Pons (tissue), 1 donor: Measurements from ENCODE around the gene C4BPB.

Experiments
- DNase-seq: peaks from one replicate; pipeline ENCODE4 v3.0.0-alpha.2; 2016; ENCODE audit warnings: low spot score

The C4BPB gene

DNA sequence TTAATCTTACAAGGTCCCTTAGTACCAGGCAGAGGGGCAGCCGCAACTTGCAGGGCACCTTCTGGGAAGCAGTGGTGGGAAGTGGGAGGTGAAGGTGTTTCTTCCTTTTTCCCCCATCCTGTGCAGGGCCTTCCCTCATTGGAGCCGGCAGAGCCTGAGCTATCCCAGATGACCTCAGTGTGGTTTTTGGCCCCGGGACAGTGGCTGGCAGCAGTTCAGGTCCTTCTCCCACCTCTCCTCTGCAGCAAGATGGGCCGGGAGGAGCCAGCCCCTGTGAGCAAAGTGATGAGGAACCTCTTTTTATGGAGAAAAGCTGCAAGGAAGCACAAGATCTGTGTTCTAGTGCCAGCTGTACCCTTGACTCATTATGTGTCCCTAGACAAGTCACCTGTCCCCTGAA, 28.8 kb upstream of the C4BPB start:
- DNase-seq = no peak

DNA sequence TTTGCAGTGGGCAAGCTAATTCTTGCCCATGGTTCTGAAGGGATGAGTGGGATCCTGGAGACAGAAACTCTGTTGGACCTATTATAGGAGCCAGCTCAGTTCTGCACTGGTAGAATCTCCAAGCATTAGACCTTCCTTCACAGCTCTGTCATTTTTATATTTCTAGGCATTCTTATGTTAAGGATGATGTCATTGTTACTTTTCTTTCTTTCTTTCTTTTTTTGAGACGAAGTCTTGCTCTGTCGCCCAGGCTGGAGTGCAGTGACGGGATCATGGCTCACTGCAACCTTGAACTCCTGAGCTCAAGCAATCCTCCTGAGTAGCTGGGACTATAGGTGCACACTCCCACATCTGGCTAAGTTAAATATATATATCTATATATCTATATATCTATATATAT, 28.1 kb upstream of the C4BPB start:
- no peak for DNase-seq

DNA sequence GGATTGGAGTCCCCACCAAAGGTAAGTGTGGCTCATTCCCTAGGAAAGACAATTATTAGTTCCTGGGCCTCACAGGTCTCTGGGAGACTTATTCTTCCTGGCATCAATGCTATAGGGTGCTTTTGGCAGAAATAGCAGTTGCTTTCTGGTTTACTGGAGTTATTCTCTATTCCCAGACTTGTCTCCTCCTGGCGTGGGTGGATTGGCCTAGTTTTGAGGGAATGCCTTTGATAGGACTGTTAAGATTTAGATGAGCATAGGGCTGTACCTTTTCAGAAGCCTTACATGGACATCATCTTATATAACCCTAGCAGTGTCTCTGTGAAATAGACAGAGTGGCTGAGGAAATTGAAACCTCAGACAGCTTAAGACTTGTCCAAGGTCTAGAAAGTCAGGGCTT, 26.6 kb upstream of the C4BPB start:
- DNase-seq = no peak

DNA sequence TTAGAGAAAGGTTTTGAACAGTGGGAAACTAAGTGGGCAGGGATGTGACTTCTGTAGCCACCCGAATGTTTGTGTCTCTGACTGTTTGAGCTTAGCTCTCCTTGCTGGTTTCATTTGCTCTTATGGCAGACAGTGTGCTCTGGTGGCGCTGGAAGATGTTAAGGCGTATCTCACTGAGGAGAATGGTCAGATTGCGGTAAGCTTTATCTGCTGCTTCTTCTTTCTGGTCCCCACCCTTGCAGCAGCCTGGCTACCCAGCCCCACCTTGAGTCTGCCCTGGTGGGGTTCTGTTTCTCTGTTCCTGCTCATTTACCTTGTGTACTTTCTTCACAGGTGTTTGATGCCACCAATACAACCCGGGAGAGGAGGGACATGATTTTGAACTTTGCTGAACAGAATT, 25.6 kb upstream of the C4BPB start:
- no peak for DNase-seq

DNA sequence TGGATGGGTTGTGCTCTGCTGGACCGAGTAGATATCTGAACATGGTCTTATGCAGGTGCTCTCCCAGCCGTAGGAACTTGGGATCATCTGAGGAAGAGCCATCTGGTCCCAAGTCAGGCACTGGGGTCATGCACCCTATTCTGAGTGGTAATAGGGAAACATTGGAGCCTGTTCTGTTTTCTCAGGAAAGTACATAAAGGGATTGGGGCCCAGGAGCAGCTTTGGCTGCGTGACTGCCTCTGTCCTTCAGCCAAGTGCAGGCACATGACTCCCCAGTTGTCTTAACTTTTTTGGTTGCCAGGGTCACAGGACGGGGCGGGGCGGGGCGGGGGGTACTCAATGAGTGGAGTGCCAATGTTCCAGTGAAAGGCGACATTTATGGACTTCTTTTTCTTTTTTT, 24.1 kb upstream of the C4BPB start:
- DNase-seq = peak; percentile 23

DNA sequence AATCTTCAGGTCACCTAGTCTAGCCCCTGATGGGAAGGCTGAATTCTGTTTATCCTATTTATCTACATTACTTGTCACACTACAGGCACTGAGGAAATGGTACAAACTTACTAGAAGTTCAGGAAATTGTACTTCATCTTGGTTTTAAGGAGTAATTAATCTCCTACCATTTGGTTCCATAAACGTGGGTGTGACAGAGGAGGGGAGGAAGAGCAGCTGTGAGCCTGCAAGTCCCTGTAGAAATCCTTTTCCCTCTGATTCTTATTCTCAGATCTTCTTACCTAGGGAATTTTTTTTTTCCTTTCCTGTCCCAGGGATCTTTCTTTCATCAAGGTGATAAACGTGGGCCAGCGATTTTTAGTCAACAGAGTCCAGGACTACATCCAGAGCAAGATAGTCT, 21.5 kb upstream of the C4BPB start:
- DNase-seq = no peak

DNA sequence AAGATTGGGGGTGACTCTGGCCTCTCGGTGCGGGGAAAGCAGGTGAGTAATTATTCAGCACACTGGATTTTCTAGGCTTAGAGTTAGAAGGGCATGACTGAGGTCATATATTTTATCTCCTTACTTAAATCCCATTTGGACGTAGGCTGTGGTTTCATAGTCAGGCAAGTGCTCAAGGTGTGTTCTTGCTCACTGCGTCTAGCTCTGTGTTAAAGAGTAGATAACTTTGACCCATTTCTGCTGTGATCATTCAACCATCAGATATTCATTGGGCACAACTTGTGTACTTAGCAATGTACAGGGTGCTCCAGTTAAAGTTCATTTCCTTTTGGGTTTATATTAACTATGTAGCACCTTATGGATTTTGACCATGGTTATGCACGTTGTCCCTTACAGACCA, 21.0 kb upstream of the C4BPB start:
- DNase-seq = no peak

DNA sequence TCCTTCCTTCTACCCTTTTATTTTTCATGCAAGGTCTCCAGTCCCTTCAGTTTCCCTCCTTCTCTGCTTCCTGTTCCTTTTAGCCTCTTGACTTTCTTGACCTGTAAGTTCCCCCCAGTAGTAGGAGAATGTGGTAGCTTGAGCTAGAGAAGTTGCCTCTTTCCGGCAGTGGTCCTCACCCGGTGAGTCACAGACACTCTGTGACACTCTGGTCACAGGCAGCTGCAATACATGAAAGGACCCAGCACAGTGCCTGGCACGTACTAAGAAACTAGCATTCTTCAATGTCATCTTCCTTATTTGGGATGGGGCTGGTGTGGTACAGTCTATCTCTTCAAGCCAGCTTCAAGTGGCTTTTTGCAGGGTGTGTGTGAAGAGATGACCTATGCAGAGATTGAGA, 19.6 kb upstream of the C4BPB start:
- DNase-seq = no peak

DNA sequence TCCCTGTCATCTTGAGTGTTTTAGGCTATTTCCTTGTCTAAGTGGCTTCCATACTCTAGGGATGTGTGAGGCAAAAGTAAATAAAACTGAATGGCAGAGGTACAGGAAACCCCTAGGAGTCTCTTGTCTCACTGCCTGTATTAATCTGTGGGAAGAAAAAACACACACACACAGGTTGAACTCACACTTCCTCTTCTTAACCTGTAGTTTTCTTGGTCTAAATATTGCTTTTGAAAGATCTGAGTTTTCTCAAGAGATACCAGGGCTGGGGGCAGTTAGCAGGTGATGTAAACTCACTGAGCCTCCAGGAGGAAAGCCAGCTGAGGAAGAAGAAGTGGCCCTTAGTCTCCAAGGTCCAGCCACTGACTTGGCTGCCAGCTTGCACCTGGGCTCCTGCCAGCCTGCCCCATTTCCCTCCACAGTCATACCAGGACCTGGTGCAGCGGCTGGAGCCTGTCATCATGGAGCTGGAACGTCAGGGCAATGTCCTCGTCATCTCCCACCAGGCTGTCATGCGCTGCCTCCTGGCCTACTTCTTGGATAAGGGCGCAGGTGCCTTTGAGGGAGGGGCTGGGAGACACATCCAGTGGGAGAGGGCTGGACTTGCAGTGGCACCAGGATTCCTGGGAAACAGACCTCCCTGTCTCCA, 18.7 kb upstream of the C4BPB start:
- no peak for DNase-seq

DNA sequence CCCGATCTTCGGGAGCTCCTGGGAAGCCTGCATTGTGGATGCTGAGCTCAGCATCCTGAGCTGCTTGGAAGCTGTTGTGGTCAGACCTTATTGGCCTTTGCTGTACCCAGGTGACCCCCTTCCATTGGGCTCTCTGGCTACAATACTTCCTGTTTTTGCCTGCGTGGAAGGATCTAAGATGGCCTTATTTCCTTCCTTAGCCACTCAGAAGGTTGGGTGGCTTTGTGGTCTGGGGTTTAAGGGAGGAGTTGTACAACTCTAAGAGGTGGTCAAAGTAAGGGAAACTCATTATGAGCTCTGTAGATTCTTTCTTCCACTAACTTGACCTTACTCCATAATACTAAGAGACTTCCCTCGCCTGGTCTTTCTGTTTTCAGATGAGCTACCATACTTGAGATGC, 17.8 kb upstream of the C4BPB start:
- DNase-seq = no peak

DNA sequence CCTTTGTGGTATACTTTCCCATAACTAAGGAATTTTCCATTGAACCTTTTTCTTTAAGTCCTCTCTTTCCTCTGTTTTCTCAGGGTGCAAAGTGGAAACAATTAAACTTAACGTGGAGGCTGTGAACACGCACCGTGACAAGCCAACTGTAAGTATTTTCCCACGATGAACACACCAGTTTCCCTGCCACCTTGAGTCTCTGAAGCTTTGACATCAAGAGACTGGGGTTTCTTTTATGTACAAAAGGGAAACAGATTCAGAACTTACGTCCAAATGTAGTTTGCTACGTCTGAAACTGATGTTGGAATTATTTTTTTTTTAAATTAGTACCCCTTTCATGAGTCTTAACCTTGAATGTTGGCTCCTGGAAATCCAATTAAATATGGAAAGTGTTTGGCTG, 17.2 kb upstream of the C4BPB start:
- DNase-seq = no peak

DNA sequence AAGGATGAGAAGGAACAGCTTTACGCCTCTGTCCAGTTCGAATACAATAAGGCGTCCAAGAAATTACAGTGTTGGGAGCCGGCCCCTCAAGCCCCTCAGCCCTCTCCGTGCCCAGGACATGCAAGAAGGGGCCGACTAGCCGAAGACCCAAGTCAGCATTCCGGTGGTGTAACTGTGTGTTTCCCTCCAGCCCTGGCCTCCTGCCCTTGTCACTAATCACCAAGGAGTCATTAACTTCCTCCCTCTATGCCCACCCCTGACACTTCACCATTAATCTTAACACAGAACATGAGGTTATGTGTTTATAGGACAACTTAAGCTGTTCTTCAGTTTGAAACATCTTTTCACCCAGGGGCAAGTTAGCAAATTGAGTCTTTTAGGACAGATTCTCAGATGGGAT, 16.4 kb upstream of the C4BPB start:
- no peak for DNase-seq

DNA sequence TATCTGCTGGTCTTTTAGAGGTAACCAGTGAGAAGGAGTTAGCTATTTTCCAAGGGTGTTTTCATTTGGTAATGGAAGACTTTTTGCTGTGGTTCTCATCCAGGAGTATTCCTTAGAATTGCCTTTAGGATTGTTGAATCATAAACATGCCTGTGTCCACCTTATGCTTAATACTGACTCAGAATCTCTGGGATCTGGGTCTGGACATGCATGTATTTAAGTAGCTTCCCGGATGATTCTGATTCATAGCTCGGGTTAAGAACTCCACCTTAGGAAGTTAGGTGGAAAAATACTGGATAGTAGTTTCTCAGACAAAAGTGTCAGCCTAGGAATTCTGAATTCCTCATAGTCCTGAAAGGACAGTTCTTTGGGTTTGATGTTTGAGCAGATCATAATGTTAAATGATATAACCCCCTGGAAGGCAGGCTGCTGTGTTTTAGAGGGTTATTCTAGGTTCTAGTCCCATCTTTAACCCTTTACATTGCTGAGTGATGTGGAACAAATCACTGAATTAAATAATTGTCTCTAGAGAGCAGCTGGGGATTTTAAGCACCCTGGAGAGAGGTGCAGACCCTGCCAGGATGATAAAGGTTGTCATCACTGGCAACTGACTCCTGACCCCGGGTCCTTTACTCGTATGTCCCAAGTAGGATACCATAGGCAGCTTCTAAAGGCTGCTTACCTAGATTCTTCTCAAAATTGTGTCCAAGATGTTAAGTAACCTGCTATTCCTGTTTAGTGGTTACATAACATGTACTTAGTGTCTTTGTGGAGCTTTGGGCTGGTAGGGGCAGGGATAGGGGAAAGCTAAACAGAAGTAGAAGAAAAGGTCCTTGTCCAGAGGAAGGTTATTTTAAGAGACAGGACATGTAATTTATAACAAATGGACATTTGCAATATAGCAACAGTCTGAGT, 14.5 kb upstream of the C4BPB start:
- no peak for DNase-seq

DNA sequence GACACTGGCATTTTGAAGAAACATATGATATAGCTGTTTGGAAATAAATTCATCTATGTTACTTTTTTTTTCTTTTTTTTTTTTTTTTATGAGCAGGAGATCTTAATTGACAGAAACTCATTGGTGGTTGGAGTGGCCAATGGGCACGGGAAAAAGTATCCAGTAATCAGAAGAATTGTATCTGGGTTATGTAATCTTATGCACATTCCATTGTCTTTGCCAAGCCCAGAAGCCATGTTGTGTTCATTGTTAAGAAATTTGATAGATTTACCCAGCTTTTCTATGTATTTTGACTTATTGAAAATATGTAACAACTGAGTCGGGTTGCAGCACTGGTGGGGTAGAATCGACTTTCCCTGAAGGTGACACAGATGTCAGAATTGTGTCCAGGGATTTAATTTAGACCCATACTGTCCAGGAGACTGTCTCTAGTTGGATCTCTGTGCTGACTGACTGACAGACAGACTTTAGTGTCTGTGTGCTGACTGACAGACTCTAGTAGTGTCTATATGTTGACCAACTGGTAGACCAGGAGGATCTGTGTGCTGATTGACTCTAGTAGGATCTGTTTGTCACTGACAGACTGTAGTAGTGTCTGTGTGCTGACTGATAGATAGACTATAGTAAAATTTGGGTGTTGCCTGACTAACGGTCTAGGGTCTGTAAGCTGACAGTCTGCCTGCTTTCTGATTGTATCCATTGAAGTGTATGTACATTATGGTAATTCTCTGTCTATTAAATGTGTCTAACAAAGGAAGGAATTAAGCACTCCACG, 12.3 kb upstream of the C4BPB start:
- DNase-seq = no peak

DNA sequence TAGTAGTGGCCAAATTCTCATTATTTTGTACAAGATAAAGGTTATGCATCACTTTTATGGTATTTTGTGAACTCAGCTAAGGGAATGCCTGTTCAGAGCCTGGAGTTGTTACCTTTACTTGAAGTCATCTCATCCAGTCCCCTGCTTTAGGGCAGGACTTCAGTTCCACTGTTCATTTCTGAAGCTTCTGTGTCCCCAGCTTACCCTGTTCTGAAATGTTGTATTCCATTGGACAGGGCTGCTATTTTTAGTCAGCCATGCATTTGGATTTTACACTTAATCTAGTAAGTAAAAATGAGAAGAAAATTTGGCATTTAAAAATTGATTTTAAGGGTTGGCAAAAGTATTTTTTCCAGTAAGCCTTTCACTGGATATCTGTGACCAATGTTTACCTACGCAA, 11.6 kb upstream of the C4BPB start:
- DNase-seq = no peak

DNA sequence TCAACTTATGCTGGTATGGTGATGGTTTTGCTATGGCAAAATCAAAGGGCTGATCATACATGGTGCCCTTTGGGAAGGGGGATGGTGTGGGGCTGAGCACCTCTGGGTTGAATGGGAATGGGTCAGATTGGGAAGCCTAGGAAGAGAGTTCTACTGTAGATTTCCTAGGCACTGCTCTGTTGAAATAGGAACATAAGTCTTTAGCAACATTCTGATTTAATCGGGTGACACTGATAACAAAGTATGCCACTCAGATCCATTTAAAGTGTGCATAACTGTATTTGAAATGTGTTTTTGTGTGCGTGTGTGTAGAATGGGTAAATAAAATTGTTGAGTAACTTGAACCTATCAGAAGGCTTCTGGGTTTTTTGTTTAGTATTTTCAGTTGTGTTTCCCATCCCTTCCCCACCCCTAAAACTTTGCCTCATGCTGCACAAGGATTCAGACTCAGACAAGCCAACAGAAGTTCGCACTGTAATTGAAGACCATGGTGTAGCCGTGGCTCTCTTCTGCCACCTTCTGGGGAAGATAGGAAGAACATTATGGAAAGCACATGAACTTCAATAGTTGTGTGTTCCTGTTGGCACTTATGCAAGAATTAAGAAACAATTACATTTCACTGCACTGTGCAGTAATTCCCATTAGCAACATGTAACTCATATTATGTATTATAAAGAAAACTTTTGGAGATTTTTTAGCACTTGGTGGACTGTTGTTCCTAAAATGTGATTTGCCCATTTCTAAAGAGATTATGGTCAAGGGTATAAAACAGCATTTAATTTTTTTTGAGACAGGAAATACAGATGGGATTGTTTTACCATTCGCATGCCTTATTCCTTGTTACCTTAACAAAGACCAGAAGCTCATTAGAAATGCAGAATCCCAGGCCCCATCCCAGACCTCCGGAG, 10.9 kb upstream of the C4BPB start:
- DNase-seq = peak; percentile 88

DNA sequence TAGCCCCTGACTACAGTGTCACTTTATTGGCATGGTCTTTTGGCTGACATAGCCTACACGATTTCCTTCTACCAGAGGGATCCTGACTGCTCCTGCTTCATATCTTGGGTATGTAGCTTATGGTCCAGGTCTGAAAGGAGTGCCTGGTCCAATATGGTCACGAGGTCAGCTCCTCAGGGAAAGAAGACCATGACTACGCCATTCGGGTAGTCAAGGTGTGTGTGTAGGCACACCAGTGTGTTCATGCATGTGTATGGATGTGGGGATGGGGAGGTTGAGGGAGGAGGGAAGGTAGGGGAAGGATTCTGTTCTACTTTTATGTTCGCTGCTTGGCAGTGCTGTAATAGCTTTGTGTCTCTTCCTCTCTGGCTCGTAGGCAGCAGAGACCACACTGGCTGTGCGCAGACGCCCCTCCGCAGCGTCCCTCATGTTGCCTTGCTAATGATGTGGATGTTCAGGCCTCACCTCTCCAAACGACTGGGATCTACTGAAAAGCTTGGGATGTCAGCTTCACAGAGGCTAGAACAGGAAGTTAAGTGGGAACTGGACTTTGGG, 10.0 kb upstream of the C4BPB start:
- no peak for DNase-seq

DNA sequence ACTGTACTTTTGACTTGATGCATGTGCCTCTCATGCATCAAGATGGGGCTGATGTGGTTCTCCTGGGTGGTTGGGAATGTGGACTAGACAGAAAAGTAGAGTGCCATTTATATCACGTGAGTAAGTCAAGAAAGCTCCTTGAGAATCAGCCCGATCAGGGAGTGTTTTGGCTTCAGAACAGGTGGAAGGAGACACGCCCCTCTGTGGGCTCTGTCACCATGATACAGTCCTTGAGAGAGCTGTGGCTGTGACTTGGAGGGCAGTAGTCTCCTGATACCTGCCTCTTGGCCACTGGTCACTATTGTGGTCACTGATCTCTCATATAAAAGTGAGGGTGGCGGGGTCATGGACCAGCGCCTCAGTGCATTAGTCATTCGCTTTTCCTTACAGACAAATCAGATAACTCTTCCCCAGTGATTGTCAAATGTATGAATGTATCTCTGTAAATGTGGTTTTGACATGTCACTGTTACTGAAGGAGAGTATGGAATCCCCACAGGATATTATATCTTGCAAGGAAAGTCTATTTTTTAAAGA, 8.9 kb upstream of the C4BPB start:
- no peak for DNase-seq

DNA sequence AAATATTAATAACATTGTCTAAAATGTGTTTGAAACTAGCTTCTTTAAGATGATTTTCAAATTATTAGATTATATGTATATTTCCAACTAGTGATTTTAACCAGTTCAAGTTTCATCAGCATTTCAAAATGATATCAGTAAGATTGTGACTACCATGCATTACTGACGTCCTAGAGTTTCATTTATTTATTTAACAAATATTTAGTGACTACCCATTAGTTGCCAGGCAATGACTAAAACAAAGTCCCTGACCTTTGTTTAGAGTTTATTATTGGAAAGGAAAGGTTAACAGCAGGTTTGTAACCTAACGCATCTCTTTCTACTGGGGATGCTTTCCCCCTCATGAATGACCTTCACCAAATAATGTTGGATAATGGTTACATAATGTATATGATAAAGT, 7.6 kb upstream of the C4BPB start:
- no peak for DNase-seq

DNA sequence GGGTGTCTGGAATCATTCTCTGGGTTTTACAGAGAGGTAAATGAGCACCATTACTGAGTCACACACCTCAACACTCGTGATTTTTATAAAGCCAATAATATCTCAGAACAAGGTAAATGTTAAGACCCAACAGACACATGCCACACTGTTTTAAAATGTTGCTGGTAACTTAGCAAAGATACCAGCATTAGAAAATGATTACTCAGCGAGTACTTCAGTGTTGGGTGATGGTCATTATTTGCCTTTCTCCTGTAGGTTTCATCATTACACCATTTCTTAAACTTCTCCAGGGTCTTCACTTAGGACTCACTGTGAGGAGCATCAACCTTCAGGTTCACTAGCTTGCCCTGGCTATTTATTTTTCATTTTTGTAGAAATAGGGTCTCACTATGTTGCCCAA, 6.9 kb upstream of the C4BPB start:
- no peak for DNase-seq

DNA sequence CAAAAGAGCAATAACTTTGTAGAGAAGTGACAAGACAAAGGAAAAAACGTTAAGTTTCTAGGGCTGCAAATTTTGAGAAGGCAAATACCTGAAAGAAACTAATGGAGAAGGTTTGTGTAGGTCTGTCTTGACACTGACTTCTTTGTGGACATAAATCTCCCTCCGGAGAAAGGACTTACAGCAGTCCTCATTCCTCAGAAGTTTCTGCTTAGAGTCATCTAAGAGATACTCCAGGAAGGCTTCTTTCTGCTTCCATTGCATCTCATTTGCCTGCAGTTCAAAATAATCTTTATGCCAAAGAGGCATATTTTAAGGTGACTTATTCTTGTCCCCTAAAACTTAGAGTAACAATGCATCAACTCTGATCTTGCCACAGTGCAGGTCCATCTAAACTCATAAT, 4.4 kb upstream of the C4BPB start:
- DNase-seq = no peak
